ENCODE measurements around the gene C3orf18. TPM values are rescaled to one million over a fixed set of nuclear protein-coding genes. Genes with fewer than 3 reads are reported as not detected.

The C3orf18 gene
- total RNA-seq, 2 experiments from 2014 or later = 15.9 to 17.1 TPM

GRCh38 chr3:50607271-50608091, 39.9 kb upstream of the C3orf18 start:
- peaks cover 90% of the 10 kb centered on the region for H3K36me3 Mint-ChIP-seq
- peak; percentile 37 for DNase-seq
- peak overlapping the region; percentile 92 for H3K4me3 Mint-ChIP-seq
- peak overlapping the region; percentile 100 for H3K27ac Mint-ChIP-seq
- H3K27me3 Mint-ChIP-seq = peaks cover 8% of the 10 kb centered on the region
- H3K4me1 Mint-ChIP-seq = peaks cover 61% of the 10 kb centered on the region
- H3K9me3 Mint-ChIP-seq = no peaks in the 10 kb centered on the region

GRCh38 chr3:50606596-50606995, 39.0 kb upstream of the C3orf18 start:
- Mint-ChIP-seq H3K36me3 (peaks cover 86% of the 10 kb centered on the region), H3K27me3 (no peaks in the 10 kb centered on the region), H3K4me1 (peaks cover 63% of the 10 kb centered on the region), H3K4me3 (peak overlapping the region; percentile 92), H3K27ac (peak overlapping the region; percentile 100), H3K9me3 (no peaks in the 10 kb centered on the region)
- DNase-seq = peak; percentile 38

GRCh38 chr3:50605901-50606326, 38.4 kb upstream of the C3orf18 start:
- H3K9me3 Mint-ChIP-seq = no peaks in the 10 kb centered on the region
- no peak for DNase-seq
- peak overlapping the region; percentile 100 for H3K27ac Mint-ChIP-seq
- H3K36me3 Mint-ChIP-seq = peaks cover 79% of the 10 kb centered on the region
- H3K4me3 Mint-ChIP-seq = peak overlapping the region; percentile 92
- H3K4me1 Mint-ChIP-seq = peaks cover 68% of the 10 kb centered on the region
- H3K27me3 Mint-ChIP-seq = no peaks in the 10 kb centered on the region

- Mint-ChIP-seq H3K9me3 (no peaks in the 10 kb centered on the region), H3K4me1 (peaks cover 78% of the 10 kb centered on the region), H3K4me3 (peak overlapping the region; percentile 92), H3K27ac (peak overlapping the region; percentile 100), H3K36me3 (peaks cover 74% of the 10 kb centered on the region), H3K27me3 (no peaks in the 10 kb centered on the region)
- DNase-seq = no peak
Measured at GRCh38 chr3:50604628-50605588, 37.4 kb upstream of the C3orf18 start.

GRCh38 chr3:50604110-50604621, 36.6 kb upstream of the C3orf18 start:
- Mint-ChIP-seq H3K27me3 (no peaks in the 10 kb centered on the region), H3K4me1 (peaks cover 82% of the 10 kb centered on the region), H3K9me3 (no peaks in the 10 kb centered on the region), H3K4me3 (peak overlapping the region; percentile 92), H3K27ac (peak overlapping the region; percentile 100), H3K36me3 (peaks cover 71% of the 10 kb centered on the region)
- DNase-seq = no peak

GRCh38 chr3:50603261-50604109, 35.9 kb upstream of the C3orf18 start:
- peaks cover 69% of the 10 kb centered on the region for H3K36me3 Mint-ChIP-seq
- DNase-seq = no peak
- peaks cover 84% of the 10 kb centered on the region for H3K4me1 Mint-ChIP-seq
- H3K4me3 Mint-ChIP-seq = peak overlapping the region; percentile 92
- H3K27me3 Mint-ChIP-seq = no peaks in the 10 kb centered on the region
- peak overlapping the region; percentile 100 for H3K27ac Mint-ChIP-seq
- no peaks in the 10 kb centered on the region for H3K9me3 Mint-ChIP-seq

GRCh38 chr3:50602595-50603191, 35.1 kb upstream of the C3orf18 start:
- DNase-seq = no peak
- Mint-ChIP-seq H3K9me3 (no peaks in the 10 kb centered on the region), H3K27ac (peak overlapping the region; percentile 100), H3K4me3 (peak overlapping the region; percentile 92), H3K4me1 (peaks cover 83% of the 10 kb centered on the region), H3K36me3 (peaks cover 64% of the 10 kb centered on the region), H3K27me3 (no peaks in the 10 kb centered on the region)

GRCh38 chr3:50600841-50601591, 33.5 kb upstream of the C3orf18 start:
- Mint-ChIP-seq H3K27ac (peak overlapping the region; percentile 100), H3K36me3 (peaks cover 47% of the 10 kb centered on the region), H3K9me3 (no peaks in the 10 kb centered on the region), H3K4me1 (peaks cover 77% of the 10 kb centered on the region), H3K4me3 (peak overlapping the region; percentile 92), H3K27me3 (no peaks in the 10 kb centered on the region)
- DNase-seq = peak; percentile 91

- DNase-seq = no peak
- Mint-ChIP-seq H3K27ac (peak overlapping the region; percentile 100), H3K4me1 (peaks cover 74% of the 10 kb centered on the region), H3K36me3 (peaks cover 39% of the 10 kb centered on the region), H3K9me3 (no peaks in the 10 kb centered on the region), H3K27me3 (no peaks in the 10 kb centered on the region), H3K4me3 (peak overlapping the region; percentile 92)
Measured at GRCh38 chr3:50600141-50600753, 32.7 kb upstream of the C3orf18 start.

GRCh38 chr3:50599716-50600118, 32.2 kb upstream of the C3orf18 start:
- no peak for DNase-seq
- Mint-ChIP-seq H3K36me3 (peaks cover 37% of the 10 kb centered on the region), H3K4me3 (peak overlapping the region; percentile 92), H3K4me1 (peaks cover 74% of the 10 kb centered on the region), H3K9me3 (no peaks in the 10 kb centered on the region), H3K27ac (peak overlapping the region; percentile 100), H3K27me3 (no peaks in the 10 kb centered on the region)

GRCh38 chr3:50599115-50599715, 31.7 kb upstream of the C3orf18 start:
- Mint-ChIP-seq H3K9me3 (no peaks in the 10 kb centered on the region), H3K4me3 (no peak overlapping the region), H3K27me3 (no peaks in the 10 kb centered on the region), H3K4me1 (peaks cover 71% of the 10 kb centered on the region), H3K36me3 (peaks cover 35% of the 10 kb centered on the region), H3K27ac (peak overlapping the region; percentile 100)
- DNase-seq = no peak

GRCh38 chr3:50594253-50594785, 26.8 kb upstream of the C3orf18 start:
- no peak overlapping the region for H3K4me3 Mint-ChIP-seq
- H3K4me1 Mint-ChIP-seq = peaks cover 66% of the 10 kb centered on the region
- peak overlapping the region; percentile 99 for H3K27ac Mint-ChIP-seq
- peaks cover 25% of the 10 kb centered on the region for H3K36me3 Mint-ChIP-seq
- DNase-seq = no peak
- no peaks in the 10 kb centered on the region for H3K9me3 Mint-ChIP-seq
- H3K27me3 Mint-ChIP-seq = no peaks in the 10 kb centered on the region
